Astrocyte (in vitro differentiated cells and primary cell): ENCODE measurements around the gene GSK3B. TPM values are rescaled to one million over a fixed set of nuclear protein-coding genes. Genes with fewer than 3 reads are reported as not detected.

Experiments used
- DNase-seq: peaks from one replicate; pipeline ENCODE4 v3.0.0-alpha.2; 2010; ENCODE audit warnings: low read depth
- FAIRE-seq: peaks from 2 replicates; lab custom pipeline; 2011; peaks lifted over from hg19 to GRCh38; lab: Jason Lieb, UNC
- H2AFZ ChIP-seq: 2 replicates; pipeline ENCODE4 v1.6.0; 2012; ENCODE audit warnings: low read depth, low read length, inconsistent platforms
- H3K27ac ChIP-seq: 2 replicates; pipeline ENCODE4 v1.5.1; 2011; ENCODE audit warnings: low read depth, low read length, inconsistent platforms
- H3K27me3 ChIP-seq: 2 replicates; pipeline ENCODE4 v1.6.0; 2011; ENCODE audit warnings: low read length, inconsistent platforms; ENCODE audit not compliant: insufficient read depth
- H3K36me3 ChIP-seq: 2 replicates; pipeline ENCODE4 v1.5.1; 2011; ENCODE audit warnings: low read length, inconsistent platforms; ENCODE audit not compliant: insufficient read depth
- H3K4me1 ChIP-seq: 2 replicates; pipeline ENCODE4 v1.5.1; 2011; ENCODE audit warnings: low read length, inconsistent platforms; ENCODE audit not compliant: insufficient read depth
- H3K4me2 ChIP-seq: 2 replicates; pipeline ENCODE4 v1.6.0; 2012; ENCODE audit warnings: low read length, inconsistent platforms
- H3K4me3 ChIP-seq: 2 replicates; pipeline ENCODE4 v1.5.1; 2011; ENCODE audit warnings: low read depth, mild to moderate bottlenecking, low read length, inconsistent platforms; ENCODE audit not compliant: insufficient read depth
- H3K79me2 ChIP-seq: 2 replicates; pipeline ENCODE4 v1.6.0; 2012; ENCODE audit warnings: mild to moderate bottlenecking, low read length, inconsistent platforms; ENCODE audit not compliant: insufficient read depth
- H3K9ac ChIP-seq: 2 replicates; pipeline ENCODE4 v1.6.0; 2012; ENCODE audit warnings: mild to moderate bottlenecking, low read length, inconsistent platforms
- H3K9me3 ChIP-seq: 2 replicates; pipeline ENCODE4 v1.5.1; 2012; ENCODE audit warnings: low read depth, mild to moderate bottlenecking, low read length, inconsistent platforms; ENCODE audit not compliant: insufficient read depth
- H4K20me1 ChIP-seq: 2 replicates; pipeline ENCODE4 v1.6.0; 2012; ENCODE audit warnings: low read length, inconsistent platforms; ENCODE audit not compliant: insufficient read depth
- H3K27ac Mint-ChIP-seq: one replicate; pipeline ENCODE4 v1.8.0; 2021; ENCODE audit warnings: mild to moderate bottlenecking, mixed read lengths; ENCODE audit not compliant: unreplicated experiment
- H3K27me3 Mint-ChIP-seq: one replicate; pipeline ENCODE4 v1.8.0; 2021; ENCODE audit warnings: low read depth, mixed read lengths; ENCODE audit not compliant: unreplicated experiment
- H3K36me3 Mint-ChIP-seq: one replicate; pipeline ENCODE4 v1.8.0; 2021; ENCODE audit warnings: low read depth, mixed read lengths; ENCODE audit not compliant: unreplicated experiment
- H3K4me1 Mint-ChIP-seq: one replicate; pipeline ENCODE4 v1.8.0; 2021; ENCODE audit warnings: low read depth, mixed read lengths; ENCODE audit not compliant: unreplicated experiment
- H3K4me3 Mint-ChIP-seq: one replicate; pipeline ENCODE4 v1.8.0; 2021; ENCODE audit warnings: mild to moderate bottlenecking, moderate library complexity, mixed read lengths; ENCODE audit not compliant: unreplicated experiment
- H3K9me3 Mint-ChIP-seq: one replicate; pipeline ENCODE4 v1.8.0; 2021; ENCODE audit warnings: mild to moderate bottlenecking, mixed read lengths; ENCODE audit not compliant: unreplicated experiment
- EZH2 ChIP-seq: IDR thresholded peaks from 2 replicates; pipeline ENCODE4 v1.6.1; 2012; ENCODE audit warnings: mild to moderate bottlenecking, low read length, inconsistent platforms; ENCODE audit not compliant: insufficient read depth
- total RNA-seq: library from RNA; stranded (reverse); gene quantifications from 2 replicates; pipeline ENCODE4 v1.2.1, GENCODE V29; 2021
- TF ChIP-seq, protein P1 (sequence below): IDR thresholded peaks from 2 replicates; pipeline ENCODE4 v1.5.1; 2011; ENCODE audit warnings: low read depth, mild to moderate bottlenecking, inconsistent platforms, low read length, moderate library complexity; ENCODE audit not compliant: insufficient read depth

Gene GSK3B
- total RNA-seq, 1 donor from 2014 or later, result 80.6 TPM

DNA sequence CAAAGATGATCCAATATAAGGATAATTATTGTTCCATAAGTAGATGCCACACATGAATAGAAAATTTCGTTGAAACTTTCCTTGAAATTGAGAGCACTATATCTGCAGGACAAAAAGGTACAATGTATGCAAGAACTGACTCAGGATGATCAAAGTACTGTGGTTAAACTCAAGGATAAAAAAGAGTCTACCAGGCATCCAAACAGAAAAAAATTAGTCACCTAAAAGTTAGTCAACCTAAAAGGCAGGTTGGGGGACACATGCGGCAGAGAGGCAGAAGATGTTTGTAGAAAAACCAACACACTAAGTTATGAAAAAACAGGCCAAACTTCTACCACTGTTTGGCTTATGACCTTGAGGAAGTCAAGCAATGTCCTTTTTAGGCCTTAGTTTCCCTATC, 68.7 kb downstream of the GSK3B start:
- peaks cover 31% of the 10 kb centered on the region for H3K4me1 Mint-ChIP-seq
- Histone ChIP-seq H3K79me2 (peaks cover 98% of the 10 kb centered on the region), H3K4me2 (no peak overlapping the region), H3K36me3 (no peaks in the 10 kb centered on the region), H3K4me1 (no peaks in the 10 kb centered on the region), H4K20me1 (peaks cover 98% of the 10 kb centered on the region), H3K27ac (no peak overlapping the region), H3K9me3 (no peaks in the 10 kb centered on the region), H2AFZ (no peak overlapping the region), H3K4me3 (no peak overlapping the region), H3K27me3 (no peaks in the 10 kb centered on the region), H3K9ac (no peak overlapping the region)
- peak overlapping the region; percentile 42 for H3K27ac Mint-ChIP-seq
- H3K27me3 Mint-ChIP-seq, result no peaks in the 10 kb centered on the region
- DNase-seq (peak; percentile 26), FAIRE-seq (no peak)
- H3K4me3 Mint-ChIP-seq, result no peak overlapping the region
- H3K9me3 Mint-ChIP-seq, result no peaks in the 10 kb centered on the region
- H3K36me3 Mint-ChIP-seq, result peaks cover 2% of the 10 kb centered on the region
- no peak for TF ChIP-seq EZH2
- TF ChIP-seq, protein P1, sequence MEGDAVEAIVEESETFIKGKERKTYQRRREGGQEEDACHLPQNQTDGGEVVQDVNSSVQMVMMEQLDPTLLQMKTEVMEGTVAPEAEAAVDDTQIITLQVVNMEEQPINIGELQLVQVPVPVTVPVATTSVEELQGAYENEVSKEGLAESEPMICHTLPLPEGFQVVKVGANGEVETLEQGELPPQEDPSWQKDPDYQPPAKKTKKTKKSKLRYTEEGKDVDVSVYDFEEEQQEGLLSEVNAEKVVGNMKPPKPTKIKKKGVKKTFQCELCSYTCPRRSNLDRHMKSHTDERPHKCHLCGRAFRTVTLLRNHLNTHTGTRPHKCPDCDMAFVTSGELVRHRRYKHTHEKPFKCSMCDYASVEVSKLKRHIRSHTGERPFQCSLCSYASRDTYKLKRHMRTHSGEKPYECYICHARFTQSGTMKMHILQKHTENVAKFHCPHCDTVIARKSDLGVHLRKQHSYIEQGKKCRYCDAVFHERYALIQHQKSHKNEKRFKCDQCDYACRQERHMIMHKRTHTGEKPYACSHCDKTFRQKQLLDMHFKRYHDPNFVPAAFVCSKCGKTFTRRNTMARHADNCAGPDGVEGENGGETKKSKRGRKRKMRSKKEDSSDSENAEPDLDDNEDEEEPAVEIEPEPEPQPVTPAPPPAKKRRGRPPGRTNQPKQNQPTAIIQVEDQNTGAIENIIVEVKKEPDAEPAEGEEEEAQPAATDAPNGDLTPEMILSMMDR, result no peak

DNA sequence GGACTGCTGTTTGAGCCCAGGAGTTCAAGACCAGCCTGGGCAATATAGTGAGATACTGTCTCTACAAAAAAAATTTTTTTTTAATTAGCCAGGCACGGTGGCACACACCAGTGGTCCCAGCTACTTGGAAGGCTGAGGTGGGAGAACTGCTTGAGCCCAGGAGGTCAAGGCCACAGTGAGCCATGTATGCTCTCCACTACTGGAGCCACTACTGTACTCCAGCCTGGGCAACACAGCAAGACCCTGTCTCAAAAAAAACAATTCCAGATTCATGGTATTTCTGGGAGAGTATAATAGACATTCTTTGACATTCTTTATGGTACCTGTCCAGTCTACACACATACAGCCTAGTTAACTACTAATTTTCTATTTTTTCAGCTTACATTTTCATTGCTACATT, 70.1 kb downstream of the GSK3B start:
- H3K79me2 ChIP-seq, result peaks cover 98% of the 10 kb centered on the region
- Mint-ChIP-seq H3K27ac (no peak overlapping the region), H3K4me1 (peaks cover 27% of the 10 kb centered on the region), H3K4me3 (no peak overlapping the region), H3K36me3 (peaks cover 2% of the 10 kb centered on the region), H3K9me3 (no peaks in the 10 kb centered on the region), H3K27me3 (no peaks in the 10 kb centered on the region)
- no peak for DNase-seq
- no peaks in the 10 kb centered on the region for H3K36me3 ChIP-seq
- H3K4me2 ChIP-seq, result no peak overlapping the region
- no peak for FAIRE-seq
- H2AFZ ChIP-seq, result no peak overlapping the region
- no peak overlapping the region for H3K4me3 ChIP-seq
- no peak overlapping the region for H3K27ac ChIP-seq
- no peak overlapping the region for H3K9ac ChIP-seq
- H3K4me1 ChIP-seq, result no peaks in the 10 kb centered on the region
- peaks cover 98% of the 10 kb centered on the region for H4K20me1 ChIP-seq
- H3K9me3 ChIP-seq, result no peaks in the 10 kb centered on the region
- no peaks in the 10 kb centered on the region for H3K27me3 ChIP-seq
- TF ChIP-seq EZH2, result no peak
- TF ChIP-seq, protein P1, result no peak

- no peak overlapping the region for H3K27ac Mint-ChIP-seq
- DNase-seq, result peak; percentile 70
Observed at GRCh38 chr3:120022729-120023128, 71.5 kb downstream of the GSK3B start.

More at GRCh38 chr3:120022729-120023128, 71.5 kb downstream of the GSK3B start:
- H3K9me3 Mint-ChIP-seq, result no peaks in the 10 kb centered on the region
- H3K4me2 ChIP-seq, result no peak overlapping the region
- peaks cover 97% of the 10 kb centered on the region for H4K20me1 ChIP-seq
- peaks cover 98% of the 10 kb centered on the region for H3K79me2 ChIP-seq
- H3K4me1 ChIP-seq, result no peaks in the 10 kb centered on the region
- no peak overlapping the region for H3K27ac ChIP-seq
- H3K36me3 ChIP-seq, result no peaks in the 10 kb centered on the region
- no peak overlapping the region for H3K9ac ChIP-seq
- H3K4me3 ChIP-seq, result no peak overlapping the region
- no peaks in the 10 kb centered on the region for H3K27me3 ChIP-seq
- H3K4me3 Mint-ChIP-seq, result peak overlapping the region; percentile 50
- no peaks in the 10 kb centered on the region for H3K9me3 ChIP-seq
- no peak overlapping the region for H2AFZ ChIP-seq
- TF ChIP-seq EZH2, result no peak
- TF ChIP-seq, protein P1, result no peak
- peaks cover 29% of the 10 kb centered on the region for H3K4me1 Mint-ChIP-seq
- FAIRE-seq, result peak; percentile 29
- peaks cover 2% of the 10 kb centered on the region for H3K36me3 Mint-ChIP-seq
- no peaks in the 10 kb centered on the region for H3K27me3 Mint-ChIP-seq
